ENCODE data around the gene EHMT1.

The EHMT1 gene

GRCh38 chr9:137851516-137852267 is 232.9 kb downstream of the EHMT1 start:
- TF ChIP-seq CTCF (conservative IDR thresholded peaks at IDR 0.05) = no peak

GRCh38 chr9:137853392-137853995 is 234.7 kb downstream of the EHMT1 start:
- TF ChIP-seq CTCF (conservative IDR thresholded peaks at IDR 0.05) = no peak

More at GRCh38 chr9:137851516-137852267, 232.9 kb downstream of the EHMT1 start:
- H3K27ac ChIP-seq = no peak overlapping the region

GRCh38 chr9:137860361-137860760 is 241.6 kb downstream of the EHMT1 start:
- no peak overlapping the region for H3K27ac ChIP-seq
- no peak for TF ChIP-seq CTCF (conservative IDR thresholded peaks at IDR 0.05)

More at GRCh38 chr9:137853392-137853995, 234.7 kb downstream of the EHMT1 start:
- H3K27ac ChIP-seq = no peak overlapping the region

GRCh38 chr9:137865581-137866145 is 246.9 kb downstream of the EHMT1 start:
- no peak overlapping the region for H3K27ac ChIP-seq
- no peak for TF ChIP-seq CTCF (conservative IDR thresholded peaks at IDR 0.05)

- no peak overlapping the region for H3K27ac ChIP-seq
- TF ChIP-seq CTCF (conservative IDR thresholded peaks at IDR 0.05) = no peak
Measured at GRCh38 chr9:137866226-137867141, 247.7 kb downstream of the EHMT1 start.

- H3K27ac ChIP-seq = no peak overlapping the region
- TF ChIP-seq CTCF (conservative IDR thresholded peaks at IDR 0.05) = no peak
Measured at GRCh38 chr9:137870432-137870831, 251.6 kb downstream of the EHMT1 start.
